ENCODE results near the gene TUBGCP2. TPM values are rescaled to one million over a fixed set of nuclear protein-coding genes. Genes with fewer than 3 reads are reported as not detected.

Gene TUBGCP2
- total RNA-seq, 1 experiment from 2014 or later, result 35.4 TPM

DNA sequence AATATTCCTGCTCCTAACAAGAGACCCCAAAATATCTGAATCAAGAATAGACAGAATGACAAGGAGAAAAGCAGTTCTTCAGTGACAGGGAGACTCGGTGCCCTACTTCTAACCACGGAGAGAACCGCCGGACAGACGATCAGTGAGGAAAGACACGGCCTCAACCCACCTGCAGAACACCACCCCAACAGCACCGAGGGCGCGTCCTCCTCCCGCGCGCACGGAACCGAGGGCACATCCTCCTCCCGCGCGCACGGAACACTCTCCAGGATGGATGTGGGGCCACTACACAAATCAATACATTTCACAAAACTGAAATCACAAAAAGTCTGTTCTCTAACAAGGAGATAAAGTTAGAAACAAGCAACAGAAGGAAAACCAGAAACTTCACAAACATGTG is 22.3 kb downstream of the TUBGCP2 start:
- TF ChIP-seq JUND (IDR thresholded peaks at IDR 0.05), result no peak
- TF ChIP-seq SRF (IDR thresholded peaks at IDR 0.05; ENCODE audit: low read depth), result no peak
- no peak for TF ChIP-seq SIN3A (IDR thresholded peaks at IDR 0.05; ENCODE audit: low read depth)
- TF ChIP-seq EGR1 (IDR thresholded peaks at IDR 0.05; ENCODE audit: low read depth), result no peak
- TF ChIP-seq, protein P1, sequence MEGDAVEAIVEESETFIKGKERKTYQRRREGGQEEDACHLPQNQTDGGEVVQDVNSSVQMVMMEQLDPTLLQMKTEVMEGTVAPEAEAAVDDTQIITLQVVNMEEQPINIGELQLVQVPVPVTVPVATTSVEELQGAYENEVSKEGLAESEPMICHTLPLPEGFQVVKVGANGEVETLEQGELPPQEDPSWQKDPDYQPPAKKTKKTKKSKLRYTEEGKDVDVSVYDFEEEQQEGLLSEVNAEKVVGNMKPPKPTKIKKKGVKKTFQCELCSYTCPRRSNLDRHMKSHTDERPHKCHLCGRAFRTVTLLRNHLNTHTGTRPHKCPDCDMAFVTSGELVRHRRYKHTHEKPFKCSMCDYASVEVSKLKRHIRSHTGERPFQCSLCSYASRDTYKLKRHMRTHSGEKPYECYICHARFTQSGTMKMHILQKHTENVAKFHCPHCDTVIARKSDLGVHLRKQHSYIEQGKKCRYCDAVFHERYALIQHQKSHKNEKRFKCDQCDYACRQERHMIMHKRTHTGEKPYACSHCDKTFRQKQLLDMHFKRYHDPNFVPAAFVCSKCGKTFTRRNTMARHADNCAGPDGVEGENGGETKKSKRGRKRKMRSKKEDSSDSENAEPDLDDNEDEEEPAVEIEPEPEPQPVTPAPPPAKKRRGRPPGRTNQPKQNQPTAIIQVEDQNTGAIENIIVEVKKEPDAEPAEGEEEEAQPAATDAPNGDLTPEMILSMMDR (IDR thresholded peaks at IDR 0.05 in 2 of 3, conservative IDR thresholded peaks at IDR 0.05 in 1 of 3; ENCODE audit: borderline replicate concordance in 1 of 3, insufficient read depth in 1 of 3, low read depth in 2 of 3, low read length in 2 of 3), result no peak
- TF ChIP-seq FOSL1 (IDR thresholded peaks at IDR 0.05; ENCODE audit: low read depth), result no peak
- no peak for TF ChIP-seq POLR2AphosphoS5 (IDR thresholded peaks at IDR 0.05; ENCODE audit: low read depth, low read length)
- no peak for TF ChIP-seq RAD21 (IDR thresholded peaks at IDR 0.05; ENCODE audit: low read depth)
- TF ChIP-seq SP1 (IDR thresholded peaks at IDR 0.05; ENCODE audit: low read depth), result no peak
- no peak for TF ChIP-seq CEBPB (IDR thresholded peaks at IDR 0.05; ENCODE audit: low read depth)
- TF ChIP-seq, protein P2, sequence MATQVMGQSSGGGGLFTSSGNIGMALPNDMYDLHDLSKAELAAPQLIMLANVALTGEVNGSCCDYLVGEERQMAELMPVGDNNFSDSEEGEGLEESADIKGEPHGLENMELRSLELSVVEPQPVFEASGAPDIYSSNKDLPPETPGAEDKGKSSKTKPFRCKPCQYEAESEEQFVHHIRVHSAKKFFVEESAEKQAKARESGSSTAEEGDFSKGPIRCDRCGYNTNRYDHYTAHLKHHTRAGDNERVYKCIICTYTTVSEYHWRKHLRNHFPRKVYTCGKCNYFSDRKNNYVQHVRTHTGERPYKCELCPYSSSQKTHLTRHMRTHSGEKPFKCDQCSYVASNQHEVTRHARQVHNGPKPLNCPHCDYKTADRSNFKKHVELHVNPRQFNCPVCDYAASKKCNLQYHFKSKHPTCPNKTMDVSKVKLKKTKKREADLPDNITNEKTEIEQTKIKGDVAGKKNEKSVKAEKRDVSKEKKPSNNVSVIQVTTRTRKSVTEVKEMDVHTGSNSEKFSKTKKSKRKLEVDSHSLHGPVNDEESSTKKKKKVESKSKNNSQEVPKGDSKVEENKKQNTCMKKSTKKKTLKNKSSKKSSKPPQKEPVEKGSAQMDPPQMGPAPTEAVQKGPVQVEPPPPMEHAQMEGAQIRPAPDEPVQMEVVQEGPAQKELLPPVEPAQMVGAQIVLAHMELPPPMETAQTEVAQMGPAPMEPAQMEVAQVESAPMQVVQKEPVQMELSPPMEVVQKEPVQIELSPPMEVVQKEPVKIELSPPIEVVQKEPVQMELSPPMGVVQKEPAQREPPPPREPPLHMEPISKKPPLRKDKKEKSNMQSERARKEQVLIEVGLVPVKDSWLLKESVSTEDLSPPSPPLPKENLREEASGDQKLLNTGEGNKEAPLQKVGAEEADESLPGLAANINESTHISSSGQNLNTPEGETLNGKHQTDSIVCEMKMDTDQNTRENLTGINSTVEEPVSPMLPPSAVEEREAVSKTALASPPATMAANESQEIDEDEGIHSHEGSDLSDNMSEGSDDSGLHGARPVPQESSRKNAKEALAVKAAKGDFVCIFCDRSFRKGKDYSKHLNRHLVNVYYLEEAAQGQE (IDR thresholded peaks at IDR 0.05; ENCODE audit: low read depth), result no peak
- TF ChIP-seq ZFX (IDR thresholded peaks at IDR 0.05), result no peak
- no peak for TF ChIP-seq YY1 (IDR thresholded peaks at IDR 0.05; ENCODE audit: extremely low read depth, insufficient replicate concordance, low read depth, low read length)
- no peak for TF ChIP-seq ZNF274 (IDR thresholded peaks at IDR 0.05; ENCODE audit: low read depth, low read length)
- no peak for TF ChIP-seq POLR2A (IDR thresholded peaks at IDR 0.05; ENCODE audit: borderline replicate concordance, extremely low read depth, insufficient read depth, insufficient read length)
- TF ChIP-seq, protein P3, sequence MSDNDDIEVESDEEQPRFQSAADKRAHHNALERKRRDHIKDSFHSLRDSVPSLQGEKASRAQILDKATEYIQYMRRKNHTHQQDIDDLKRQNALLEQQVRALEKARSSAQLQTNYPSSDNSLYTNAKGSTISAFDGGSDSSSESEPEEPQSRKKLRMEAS (IDR thresholded peaks at IDR 0.05), result no peak
- Histone ChIP-seq H3K4me1 (ENCODE audit: control insufficient read depth in 1 of 2, insufficient read depth in 2 of 2, low read length in 2 of 2) (no peaks in the 10 kb centered on the region), H2AFZ (ENCODE audit: low read depth, low read length, poor library complexity, severe bottlenecking) (no peak overlapping the region), H3K4me2 (ENCODE audit: low read length) (no peak overlapping the region), H4K20me1 (ENCODE audit: insufficient read depth) (no peaks in the 10 kb centered on the region), H3K9ac (ENCODE audit: low read length) (no peak overlapping the region), H3K4me3 (replicated peaks in 1 of 2; ENCODE audit: low read depth in 1 of 2, low read length in 2 of 2) (no peak overlapping the region), H3K79me2 (ENCODE audit: insufficient read depth, low read length) (no peaks in the 10 kb centered on the region), H3K27me3 (ENCODE audit: insufficient read depth, low read length) (no peaks in the 10 kb centered on the region), H3K9me3 (ENCODE audit: control insufficient read depth in 1 of 2, insufficient read depth in 1 of 2, low read depth in 1 of 2, low read length in 2 of 2) (no peaks in the 10 kb centered on the region), H3K36me3 (ENCODE audit: control insufficient read depth in 1 of 2, insufficient read depth in 2 of 2, low read length in 2 of 2) (no peaks in the 10 kb centered on the region), H3K9me2 (ENCODE audit: insufficient read depth) (no peaks in the 10 kb centered on the region), H3K27ac (ENCODE audit: low read depth, low read length) (no peak overlapping the region)
- intact Hi-C loops (cut with micrococcal nuclease), result no loop called here
- POLR2A ChIA-PET, result no interaction called here
- DNase-seq (ENCODE audit: low read depth, low spot score) (no peak), ATAC-seq (no peak)
- CTCF ChIA-PET, result no interaction called here
- RAD21 ChIA-PET (ENCODE audit: low non-redundant PET in 1 of 2, low total read pairs in 2 of 2, uncharacterized antibody in 2 of 2, unreplicated experiment in 2 of 2), result no interaction called here
- BruUV-seq (replicated peaks), result no TSS peak
